GM19468 (cell line): ENCODE results near the gene PRPF38B.
"Not testable (repeated sequence)": the region's sequence is repeated elsewhere in the genome, so short reads cannot be mapped to it uniquely, and the experiment has no call there.

Experiments used
- ATAC-seq: cut with Tn5 transposase; IDR thresholded peaks from one replicate; pipeline ENCODE4 v1.9.1; 2021; ENCODE audit warnings: mild to moderate bottlenecking, moderate library complexity, moderate number of reproducible peaks; ENCODE audit not compliant: unreplicated experiment; ENCODE audit errors: extremely low read depth

PRPF38B gene, protein sequence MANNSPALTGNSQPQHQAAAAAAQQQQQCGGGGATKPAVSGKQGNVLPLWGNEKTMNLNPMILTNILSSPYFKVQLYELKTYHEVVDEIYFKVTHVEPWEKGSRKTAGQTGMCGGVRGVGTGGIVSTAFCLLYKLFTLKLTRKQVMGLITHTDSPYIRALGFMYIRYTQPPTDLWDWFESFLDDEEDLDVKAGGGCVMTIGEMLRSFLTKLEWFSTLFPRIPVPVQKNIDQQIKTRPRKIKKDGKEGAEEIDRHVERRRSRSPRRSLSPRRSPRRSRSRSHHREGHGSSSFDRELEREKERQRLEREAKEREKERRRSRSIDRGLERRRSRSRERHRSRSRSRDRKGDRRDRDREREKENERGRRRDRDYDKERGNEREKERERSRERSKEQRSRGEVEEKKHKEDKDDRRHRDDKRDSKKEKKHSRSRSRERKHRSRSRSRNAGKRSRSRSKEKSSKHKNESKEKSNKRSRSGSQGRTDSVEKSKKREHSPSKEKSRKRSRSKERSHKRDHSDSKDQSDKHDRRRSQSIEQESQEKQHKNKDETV

DNA sequence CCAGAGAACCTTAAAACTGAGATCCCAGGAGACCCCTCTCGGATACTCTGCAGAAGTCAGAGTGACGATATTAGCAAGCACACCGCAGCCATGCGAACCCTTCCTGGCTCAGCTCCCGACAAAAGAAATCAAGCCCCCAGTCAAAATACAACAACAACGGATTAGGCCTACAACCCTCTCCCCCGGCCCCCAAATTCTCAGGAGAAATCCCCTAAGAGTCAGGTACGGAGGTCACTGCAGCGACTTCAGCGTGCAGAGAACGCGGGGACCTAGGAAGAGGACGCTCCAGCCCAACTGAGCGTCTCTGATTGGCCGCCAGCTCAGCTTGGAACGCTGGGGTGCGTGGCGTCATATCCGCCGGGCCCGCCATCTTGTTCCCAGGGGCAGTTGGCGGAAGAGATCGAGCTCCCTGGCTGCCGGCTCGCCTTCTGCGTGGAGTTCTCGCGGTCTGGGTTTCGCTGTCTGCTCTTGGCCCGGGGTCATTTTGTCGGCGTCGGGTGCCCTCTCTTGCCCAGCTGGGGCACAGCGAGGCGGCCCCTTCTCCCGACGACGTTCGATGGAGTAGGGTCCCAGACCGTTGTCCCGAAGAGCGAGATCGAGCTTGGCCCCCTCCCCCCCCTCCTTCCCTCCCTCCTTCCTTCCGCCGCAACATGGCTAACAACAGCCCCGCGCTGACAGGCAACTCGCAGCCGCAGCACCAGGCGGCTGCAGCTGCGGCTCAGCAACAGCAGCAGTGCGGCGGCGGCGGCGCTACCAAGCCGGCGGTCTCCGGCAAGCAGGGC, at the start of gene PRPF38B:
TSS of gene PRPF38B (plus strand) at position 369 of the 782 bp plus-strand sequence. CDS start at position 651, 282 bp downstream.
- ATAC-seq: peak; percentile 96

DNA sequence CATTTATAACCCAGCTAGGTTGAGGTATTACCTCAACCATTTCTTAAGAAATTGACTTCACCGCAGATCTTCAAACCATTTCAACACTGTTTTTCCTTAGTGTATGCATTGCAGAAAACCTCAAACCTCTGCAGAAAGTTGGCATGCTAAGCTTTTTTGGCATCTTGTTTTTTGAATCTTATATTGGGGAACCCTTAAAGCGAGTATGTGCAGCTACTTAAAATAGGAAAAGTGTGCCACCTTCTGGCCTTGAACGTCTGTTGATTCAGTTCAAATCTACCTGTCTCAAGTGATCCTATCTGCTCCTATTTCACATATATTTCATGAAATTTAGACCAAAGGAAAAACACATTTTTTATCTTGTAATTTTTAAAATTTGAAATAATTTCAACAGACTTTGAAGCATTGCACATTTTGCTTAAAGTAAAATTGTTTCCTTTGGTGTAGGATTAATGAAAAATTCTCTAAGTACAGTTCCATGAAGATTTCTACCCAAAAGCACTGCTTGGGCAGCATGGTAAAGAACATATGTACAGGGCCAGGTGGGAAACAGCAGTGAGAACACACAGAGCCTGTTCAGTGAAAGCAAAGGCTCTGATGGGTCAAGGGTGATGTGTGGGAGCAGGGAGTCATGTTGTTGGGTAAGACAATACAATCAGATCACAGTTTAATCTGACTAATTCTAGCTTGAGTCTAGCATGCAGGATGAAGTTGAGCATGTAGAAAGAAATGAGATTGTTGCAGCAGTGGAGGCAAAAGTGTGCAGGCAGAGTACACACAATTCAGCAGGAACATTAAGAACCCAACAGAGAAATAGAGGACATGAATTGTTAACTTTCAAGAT, 48.4 kb upstream of the PRPF38B start:
- no peak for ATAC-seq

DNA sequence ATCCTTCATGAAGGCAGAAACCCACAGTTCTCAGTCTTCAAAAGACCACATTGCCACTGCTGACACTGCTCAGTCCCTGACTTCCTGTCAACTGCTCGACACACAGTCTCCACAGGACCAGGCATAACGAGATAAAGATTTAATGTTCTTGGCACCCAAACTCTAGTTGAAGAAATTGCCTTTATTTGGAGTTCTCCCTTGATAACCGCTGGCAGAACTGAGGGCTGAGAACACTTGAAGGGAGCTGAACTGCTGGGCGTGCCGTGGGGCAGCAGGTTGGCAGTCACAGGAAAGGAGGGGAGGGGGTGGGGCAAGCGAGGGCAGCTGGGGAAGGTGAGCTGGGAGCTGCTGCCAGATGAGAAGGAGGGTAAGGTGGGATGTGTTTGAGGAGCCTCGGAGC, 47.1 kb upstream of the PRPF38B start:
- no peak for ATAC-seq

DNA sequence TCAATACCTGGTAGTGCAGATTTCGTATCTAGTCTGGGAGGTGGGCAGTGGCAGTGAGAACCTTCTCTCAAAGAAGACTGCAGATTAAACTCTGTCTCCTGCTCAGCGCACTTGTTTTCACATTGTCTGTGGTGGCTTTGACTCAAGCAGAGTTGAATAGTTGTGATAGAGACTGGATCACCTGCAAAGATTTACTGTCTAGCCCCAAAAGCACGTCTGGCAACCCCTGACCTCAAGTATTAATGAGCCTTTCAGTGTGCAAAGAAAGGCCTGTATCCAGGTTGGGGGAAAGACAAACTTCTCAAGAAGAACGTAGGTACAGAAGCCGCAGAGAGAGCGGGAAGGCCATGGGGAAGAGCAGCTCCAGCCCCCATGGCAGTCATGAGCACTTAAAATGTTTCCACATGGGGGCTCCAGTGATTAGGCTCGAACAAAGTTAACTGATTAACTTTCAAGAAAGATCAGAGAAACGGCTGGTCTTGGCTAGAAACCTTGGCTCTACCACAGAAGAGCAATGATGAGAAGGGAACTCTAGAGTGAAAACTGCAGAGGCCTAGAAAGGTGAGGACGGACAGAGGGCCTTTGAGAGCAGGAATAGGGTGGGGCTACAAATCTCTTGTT, 46.4 kb upstream of the PRPF38B start:
- ATAC-seq: no peak

DNA sequence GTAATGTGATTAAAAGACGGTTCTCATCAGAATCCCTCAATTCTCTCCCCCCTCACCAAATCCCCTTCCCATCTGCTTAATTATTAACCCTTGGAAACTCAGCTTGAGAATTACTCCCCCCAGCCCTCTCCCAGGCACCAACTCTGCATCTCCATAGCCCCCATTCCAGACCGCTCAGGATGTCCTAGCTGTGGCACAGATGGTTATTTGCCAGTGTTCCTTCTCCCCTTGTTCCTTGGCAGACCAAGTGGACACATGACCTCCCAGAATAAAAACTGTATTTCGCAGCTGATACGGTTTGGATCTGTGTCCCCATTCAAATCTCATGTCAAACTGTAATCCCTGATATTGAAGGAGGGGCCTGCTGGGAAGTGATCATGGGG, 45.9 kb upstream of the PRPF38B start:
- ATAC-seq: no peak

DNA sequence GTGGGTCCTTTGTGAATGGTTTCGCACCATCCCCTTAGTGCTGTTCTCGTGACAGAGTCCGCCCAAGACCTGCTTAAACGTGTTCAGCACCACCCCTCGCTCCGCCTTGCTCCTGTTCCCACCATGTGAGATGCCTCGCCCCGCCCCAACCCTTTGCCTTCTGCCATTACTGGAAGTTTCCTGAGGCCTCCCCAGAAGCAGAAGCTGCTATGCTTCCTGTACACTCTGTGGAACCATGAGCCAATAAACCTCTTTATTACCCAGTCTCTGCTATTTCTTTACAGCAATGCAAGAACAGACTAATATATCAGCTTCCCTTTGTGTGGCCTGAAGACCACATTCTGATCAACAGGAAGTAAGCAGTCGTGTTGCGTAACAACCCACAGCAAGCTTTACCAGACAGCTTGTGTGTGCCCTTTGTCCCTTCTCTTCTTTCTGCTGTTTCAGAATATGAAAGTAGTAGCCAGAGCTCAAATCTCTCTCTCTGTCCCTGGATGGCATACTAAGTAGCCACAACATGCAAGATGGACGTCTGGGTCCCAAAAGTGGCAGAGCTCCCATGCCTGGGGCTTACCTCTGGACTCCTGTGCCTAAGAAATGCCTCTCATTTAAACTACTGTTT, 45.4 kb upstream of the PRPF38B start:
- no peak for ATAC-seq

DNA sequence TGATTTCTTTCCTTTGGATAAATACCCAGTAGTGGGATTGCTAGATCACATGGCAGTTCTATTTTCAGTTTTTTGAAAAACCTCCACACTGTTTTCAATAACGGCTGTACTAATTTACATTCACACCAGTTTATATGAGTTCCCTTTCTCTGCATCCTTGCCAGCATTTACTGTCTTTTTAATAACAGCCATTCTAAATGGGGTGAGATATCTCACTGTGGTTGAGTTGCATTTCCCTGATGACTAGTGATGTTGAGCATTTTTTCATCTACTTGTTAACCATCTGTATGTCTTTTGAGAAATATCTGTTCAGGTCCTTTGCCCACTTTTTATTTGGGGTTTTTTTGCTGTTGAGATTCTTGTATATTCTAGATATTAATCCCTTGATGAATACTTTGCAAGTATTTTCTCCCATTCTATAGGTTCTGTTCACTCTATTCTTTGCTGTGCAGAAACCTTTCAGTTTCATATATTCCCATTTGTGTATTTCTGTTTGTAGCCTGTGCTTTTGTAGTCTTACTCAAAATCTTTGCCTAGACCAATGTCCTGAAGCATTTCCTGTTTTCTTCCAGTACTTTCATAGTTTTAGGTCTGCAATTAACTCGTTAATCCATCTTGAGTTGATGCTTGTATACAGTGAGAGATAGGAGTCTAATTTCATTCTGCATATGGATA, 38.5 kb upstream of the PRPF38B start:
- ATAC-seq: no peak

DNA sequence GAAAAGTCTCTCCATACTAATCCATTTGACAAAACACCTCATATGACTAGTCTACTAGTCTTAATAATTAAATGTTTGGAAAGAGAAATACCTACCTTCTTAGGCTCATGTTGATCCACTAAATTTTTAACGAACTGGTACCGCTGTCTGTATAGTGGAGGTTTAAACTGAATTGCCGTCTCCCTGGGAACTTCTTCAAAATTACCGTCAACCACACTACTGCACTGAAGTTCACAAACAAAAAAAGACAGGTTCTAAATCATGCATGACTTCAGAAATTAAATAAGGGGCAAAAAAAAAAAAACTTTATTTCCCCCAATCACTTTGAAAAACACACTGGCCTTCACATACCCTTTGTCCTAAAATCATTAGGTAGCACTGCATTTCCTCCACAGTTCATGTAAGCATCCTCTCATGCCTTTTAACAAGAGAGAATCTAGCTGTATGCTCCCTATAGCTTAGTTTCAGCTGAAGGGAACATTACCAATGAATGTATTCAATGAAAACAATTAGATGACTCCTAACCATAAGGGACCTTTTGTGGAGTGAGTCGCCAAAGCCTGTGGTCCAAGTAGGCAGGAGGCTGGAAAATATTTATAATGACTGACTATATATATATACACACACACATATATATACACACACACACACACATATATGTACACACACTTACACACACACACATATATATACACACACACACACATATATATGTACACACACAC, 34.6 kb upstream of the PRPF38B start:
- ATAC-seq: no peak

DNA sequence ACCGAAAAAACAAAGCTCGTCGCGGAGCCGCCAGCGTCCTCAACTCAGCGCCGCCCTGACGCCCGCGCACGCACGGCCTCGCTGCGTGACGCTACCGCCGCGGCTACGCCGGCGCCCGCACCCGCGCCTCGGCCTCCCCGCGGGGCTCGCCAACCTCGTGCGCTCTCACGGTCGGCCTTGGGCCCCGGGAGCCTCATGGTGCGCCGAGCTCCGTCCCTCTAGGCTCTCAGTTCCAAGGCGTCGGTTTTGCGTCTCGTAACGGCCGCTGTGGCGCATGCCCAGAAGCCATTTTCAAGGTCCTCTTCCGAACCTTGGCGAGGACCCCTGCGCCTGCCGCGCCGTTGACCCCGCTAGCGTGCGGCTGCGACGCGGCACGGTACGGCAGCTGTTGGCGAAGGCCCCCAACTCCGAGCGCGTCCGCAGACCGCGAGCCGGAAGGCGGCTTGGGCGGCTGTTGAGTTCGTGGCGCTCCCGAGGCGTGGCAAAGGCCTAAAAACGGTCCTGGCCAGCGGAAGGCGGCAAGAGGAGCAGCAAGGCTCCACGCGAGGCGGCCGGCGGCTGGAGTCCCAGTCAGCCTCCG, 31.0 kb upstream of the PRPF38B start, which contains the start of gene HENMT1:
TSS of gene HENMT1 (minus strand) at position 64 of the 580 bp plus-strand sequence. CDS start 1,209 bp downstream, outside the sequence.
- ATAC-seq: peak; percentile 87

DNA sequence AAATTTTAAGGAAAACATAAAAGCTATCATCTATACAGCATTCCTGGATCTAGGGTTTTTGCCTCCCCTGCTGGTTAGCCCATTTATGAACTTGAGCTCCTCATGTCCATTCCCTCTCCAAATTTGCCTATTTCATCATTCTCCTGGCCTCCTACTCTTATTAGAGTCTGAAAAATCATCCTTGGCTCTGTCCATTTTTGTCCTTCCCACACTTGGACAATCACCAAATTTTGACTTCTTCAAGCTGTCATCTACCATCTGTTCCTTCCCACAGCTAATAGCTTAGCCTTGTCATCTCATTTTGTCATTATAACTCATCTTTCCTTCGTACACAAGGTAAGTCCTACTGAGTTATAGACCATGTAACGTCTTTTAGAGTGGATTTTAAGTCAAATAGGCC, 29.0 kb upstream of the PRPF38B start:
- ATAC-seq: no peak

DNA sequence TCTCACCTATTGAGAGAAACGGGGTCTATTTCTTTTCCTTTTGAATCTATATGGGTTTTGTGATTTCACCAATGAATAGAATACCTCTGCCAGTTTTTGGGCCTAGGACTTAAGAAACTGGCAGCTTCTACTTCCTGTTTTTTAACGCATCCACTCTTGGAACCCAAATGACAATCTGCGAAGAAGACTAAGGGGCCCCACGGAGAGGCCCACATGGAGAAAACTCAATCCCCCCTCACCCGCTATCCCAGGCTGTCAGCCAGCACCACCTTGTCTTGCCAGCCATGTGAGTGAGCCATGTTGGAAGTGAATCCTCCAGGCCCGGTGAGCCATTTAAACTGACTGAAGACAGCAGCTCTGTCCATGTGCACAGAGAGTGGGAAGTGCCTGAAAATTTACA, 27.6 kb upstream of the PRPF38B start:
- no peak for ATAC-seq

DNA sequence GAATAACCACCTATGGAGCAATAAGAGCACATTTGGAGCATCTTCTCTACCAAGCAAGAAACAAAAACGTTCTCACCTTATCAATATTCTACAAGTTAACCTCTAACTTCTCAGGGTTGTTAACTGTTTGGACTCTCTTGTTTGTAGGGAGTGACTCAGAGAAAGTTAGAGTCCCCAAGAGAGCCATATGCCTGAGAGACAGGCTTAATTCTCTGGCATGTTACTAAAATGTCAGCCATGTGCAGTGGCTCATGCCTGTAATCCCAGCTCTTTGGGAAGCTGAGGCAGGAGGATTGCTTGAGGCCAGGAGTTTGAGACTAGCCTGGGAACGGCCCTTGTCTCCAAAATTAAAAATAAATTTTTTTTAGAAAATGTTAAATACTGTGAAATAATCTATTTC, 27.0 kb upstream of the PRPF38B start:
- ATAC-seq: no peak

DNA sequence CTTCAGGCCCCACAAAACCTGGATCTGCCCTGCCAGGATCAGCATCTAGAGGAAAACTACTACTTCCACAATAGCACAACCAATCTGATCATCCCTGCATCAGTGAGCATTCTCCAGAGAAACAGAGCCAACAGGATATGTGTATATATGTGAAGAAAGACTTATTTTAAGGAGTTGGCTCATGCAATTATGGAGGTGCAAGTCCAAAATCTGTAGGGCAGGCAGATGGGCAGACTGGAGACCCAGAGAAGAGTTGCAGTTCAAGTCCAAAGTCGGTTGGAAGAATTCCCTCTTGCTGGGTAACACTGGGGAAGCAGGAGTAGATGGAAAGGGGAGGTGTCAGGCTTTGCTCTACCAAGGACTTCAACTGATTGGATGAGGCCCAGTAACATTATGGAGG, 26.3 kb upstream of the PRPF38B start:
- ATAC-seq: no peak

DNA sequence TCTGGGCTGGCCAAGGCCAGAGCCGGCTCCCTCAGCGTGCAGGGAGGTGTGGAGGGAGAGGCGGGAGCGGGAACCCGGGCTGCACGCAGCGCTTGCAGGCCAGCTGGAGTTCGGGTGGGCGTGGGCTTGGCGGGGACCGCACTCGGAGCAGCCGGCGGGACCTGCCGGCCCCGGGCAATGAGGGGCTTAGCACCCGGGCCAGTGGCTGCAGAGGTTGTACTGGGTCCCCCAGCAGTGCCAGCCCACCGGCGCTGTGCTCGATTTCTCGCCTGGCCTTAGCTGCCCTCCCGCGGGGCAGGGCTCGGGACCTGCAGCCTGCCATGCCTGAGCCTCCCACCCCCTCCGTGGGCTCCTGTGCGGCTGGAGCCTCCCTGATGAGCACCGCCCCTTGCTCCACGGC, 24.7 kb upstream of the PRPF38B start:
- not testable (repeated sequence) for ATAC-seq

DNA sequence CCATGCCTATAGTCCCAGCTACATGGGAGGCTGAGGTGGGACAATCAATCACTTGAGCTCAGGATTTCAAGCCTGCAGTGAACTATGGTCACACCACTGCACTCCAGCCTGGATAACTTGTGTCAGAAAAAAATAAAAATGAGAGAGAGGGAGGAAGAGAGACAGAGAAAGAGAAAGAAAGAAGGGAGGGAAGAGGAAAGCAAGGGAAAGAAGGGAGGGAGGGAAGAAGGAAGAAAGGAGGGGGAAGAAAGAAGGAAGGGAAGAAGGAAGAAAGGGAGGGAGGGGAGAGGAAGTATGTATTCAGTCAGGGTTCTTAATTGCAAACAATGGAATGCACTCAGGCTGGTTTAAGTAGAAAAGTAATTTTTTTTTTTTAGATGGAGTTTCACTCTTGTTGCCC, 23.3 kb upstream of the PRPF38B start:
- no peak for ATAC-seq

DNA sequence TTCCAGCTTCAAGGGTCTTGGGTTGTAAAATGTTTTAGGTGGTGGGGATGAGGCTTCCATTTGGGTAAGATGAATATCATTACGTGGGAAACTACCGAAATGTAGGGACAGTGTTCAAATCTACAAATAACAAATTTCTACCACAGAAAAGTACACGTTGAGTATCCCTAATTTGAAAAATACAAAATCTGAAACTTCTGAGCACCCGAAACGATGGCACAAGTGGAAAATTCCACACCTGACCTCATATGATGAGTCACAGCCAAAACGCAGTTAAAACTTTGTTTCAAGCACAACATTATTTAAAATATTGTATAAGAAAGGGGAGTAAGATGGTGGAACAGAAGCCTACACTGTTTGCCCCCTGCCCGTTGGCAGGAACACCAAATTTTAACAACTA, 22.4 kb upstream of the PRPF38B start:
- no peak for ATAC-seq

DNA sequence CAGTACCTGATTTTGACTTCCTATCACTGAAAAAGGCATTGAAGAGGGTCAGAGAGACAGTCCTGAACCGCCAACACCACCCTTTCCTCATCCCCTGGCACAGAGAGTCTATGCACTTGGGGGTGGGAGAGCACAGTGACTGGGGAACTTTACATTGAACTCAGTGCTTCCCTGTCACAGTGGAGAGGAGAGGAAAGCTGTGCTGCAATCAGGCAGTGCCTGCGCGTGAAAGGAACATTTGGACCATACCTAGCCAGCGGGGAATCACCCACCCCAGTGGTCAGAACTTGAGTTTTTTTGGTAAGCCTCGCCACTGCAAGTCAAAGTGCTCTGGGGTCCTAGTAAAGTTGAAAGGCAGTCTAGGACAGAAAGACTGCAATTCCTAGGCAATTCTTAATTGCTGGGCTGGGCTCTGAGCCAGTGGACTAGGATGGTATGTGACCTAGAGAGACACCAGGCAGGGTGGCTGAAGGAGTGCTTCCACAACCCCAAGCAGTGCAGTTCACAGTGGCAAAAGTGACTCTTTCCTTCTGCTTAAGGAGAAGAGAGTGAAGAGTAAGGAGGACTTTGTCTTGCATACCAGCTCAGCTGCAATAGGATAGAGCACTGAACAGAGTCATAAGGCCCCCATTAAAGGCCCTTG, 21.9 kb upstream of the PRPF38B start:
- ATAC-seq: no peak
